ENCODE data around the gene SEPTIN5. TPM values are rescaled to one million over a fixed set of nuclear protein-coding genes. Genes with fewer than 3 reads are reported as not detected.

SEPTIN5 gene
- total RNA-seq, 1 experiment from 2014 or later: 22.4 TPM

DNA sequence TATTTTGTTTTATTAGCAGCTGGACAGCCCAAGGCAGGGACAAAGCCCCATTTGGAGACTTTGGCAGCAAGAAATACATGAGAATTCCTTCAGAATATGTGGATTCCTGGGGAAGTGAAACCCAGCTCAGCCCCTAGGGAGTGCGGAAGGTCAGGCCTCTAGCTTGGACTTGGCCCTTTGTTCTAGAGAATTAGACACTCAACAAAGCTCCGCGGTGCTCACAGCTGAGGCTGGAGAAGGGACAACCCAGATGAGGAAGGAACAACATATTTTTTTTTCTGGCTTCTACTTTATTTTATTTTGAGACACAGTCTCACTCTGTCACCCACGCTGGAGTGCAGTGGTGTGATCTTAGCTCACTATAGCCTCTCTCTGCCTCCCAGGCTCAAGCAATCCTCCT lies 44.7 kb upstream of the SEPTIN5 start:
- ChIA-PET POLR2A (no interaction called here), CTCF (interaction anchor here (0.8 to 8.4 kb wide), 6 partner anchors 9 to 76 kb away, joined by 3 to 70 read pairs (median 4); no protein-coding TSS in a partner anchor)
- H3K36me3 Mint-ChIP-seq: no peaks in the 10 kb centered on the region; the same call in 1 of the 2 replicates
- no peak overlapping the region for H3K27ac Mint-ChIP-seq
- TF ChIP-seq IRF2 (CRISPR knock-in tag; IDR thresholded peaks at IDR 0.05; ENCODE audit: borderline replicate concordance, low read depth) (no peak), NFYB (CRISPR knock-in tag; conservative IDR thresholded peaks at IDR 0.05; ENCODE audit: low read depth) (no peak), KAT7 (CRISPR knock-in tag; IDR thresholded peaks at IDR 0.05; ENCODE audit: borderline replicate concordance) (no peak), STAT6 (CRISPR knock-in tag; conservative IDR thresholded peaks at IDR 0.05; ENCODE audit: low read depth) (no peak), MXD4 (CRISPR knock-in tag; IDR thresholded peaks at IDR 0.05; ENCODE audit: borderline replicate concordance) (no peak), TP53 (CRISPR knock-in tag; IDR thresholded peaks at IDR 0.05) (no peak), ETV6 (CRISPR knock-in tag; IDR thresholded peaks at IDR 0.05) (no peak), FOXP1 (CRISPR knock-in tag; IDR thresholded peaks at IDR 0.05; ENCODE audit: borderline replicate concordance) (no peak), CREB1 (CRISPR knock-in tag; IDR thresholded peaks at IDR 0.05) (no peak), ZNF425 (CRISPR knock-in tag; conservative IDR thresholded peaks at IDR 0.05) (no peak), NR3C1 (CRISPR knock-in tag; conservative IDR thresholded peaks at IDR 0.05; ENCODE audit: low read depth) (no peak), ZNF532 (CRISPR knock-in tag; IDR thresholded peaks at IDR 0.05; ENCODE audit: borderline replicate concordance) (no peak), E2F4 (CRISPR knock-in tag; IDR thresholded peaks at IDR 0.05; ENCODE audit: borderline replicate concordance, low read depth) (no peak), ZNF219 (CRISPR knock-in tag; IDR thresholded peaks at IDR 0.05; ENCODE audit: borderline replicate concordance) (no peak), TEAD1 (CRISPR knock-in tag; IDR thresholded peaks at IDR 0.05) (no peak), ZNF416 (CRISPR knock-in tag; IDR thresholded peaks at IDR 0.05) (no peak), TCF7 (CRISPR knock-in tag; IDR thresholded peaks at IDR 0.05; ENCODE audit: low read depth) (no peak)
- TF ChIP-seq, protein P1, sequence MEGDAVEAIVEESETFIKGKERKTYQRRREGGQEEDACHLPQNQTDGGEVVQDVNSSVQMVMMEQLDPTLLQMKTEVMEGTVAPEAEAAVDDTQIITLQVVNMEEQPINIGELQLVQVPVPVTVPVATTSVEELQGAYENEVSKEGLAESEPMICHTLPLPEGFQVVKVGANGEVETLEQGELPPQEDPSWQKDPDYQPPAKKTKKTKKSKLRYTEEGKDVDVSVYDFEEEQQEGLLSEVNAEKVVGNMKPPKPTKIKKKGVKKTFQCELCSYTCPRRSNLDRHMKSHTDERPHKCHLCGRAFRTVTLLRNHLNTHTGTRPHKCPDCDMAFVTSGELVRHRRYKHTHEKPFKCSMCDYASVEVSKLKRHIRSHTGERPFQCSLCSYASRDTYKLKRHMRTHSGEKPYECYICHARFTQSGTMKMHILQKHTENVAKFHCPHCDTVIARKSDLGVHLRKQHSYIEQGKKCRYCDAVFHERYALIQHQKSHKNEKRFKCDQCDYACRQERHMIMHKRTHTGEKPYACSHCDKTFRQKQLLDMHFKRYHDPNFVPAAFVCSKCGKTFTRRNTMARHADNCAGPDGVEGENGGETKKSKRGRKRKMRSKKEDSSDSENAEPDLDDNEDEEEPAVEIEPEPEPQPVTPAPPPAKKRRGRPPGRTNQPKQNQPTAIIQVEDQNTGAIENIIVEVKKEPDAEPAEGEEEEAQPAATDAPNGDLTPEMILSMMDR (IDR thresholded peaks at IDR 0.05): no peak
- TF ChIP-seq, protein P2, sequence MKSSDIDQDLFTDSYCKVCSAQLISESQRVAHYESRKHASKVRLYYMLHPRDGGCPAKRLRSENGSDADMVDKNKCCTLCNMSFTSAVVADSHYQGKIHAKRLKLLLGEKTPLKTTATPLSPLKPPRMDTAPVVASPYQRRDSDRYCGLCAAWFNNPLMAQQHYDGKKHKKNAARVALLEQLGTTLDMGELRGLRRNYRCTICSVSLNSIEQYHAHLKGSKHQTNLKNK (CRISPR knock-in tag; IDR thresholded peaks at IDR 0.05): no peak
- H3K9me3 Mint-ChIP-seq: peaks cover 10% of the 10 kb centered on the region
- ATAC-seq (no peak), DNase-seq (ENCODE audit: low spot score) (no peak)
- H3K4me1 Mint-ChIP-seq: peaks cover 8% of the 10 kb centered on the region; the same call in 1 of the 2 replicates
- no peak overlapping the region for H3K4me3 Mint-ChIP-seq
- peaks cover 20% of the 10 kb centered on the region for H3K27me3 Mint-ChIP-seq (ENCODE audit: low read depth)

All from WTC11 (cell line).